A549 (cell line): ENCODE measurements around the gene HCST. TPM values are rescaled to one million over a fixed set of nuclear protein-coding genes. Genes with fewer than 3 reads are reported as not detected.

Experiments
- ATAC-seq, 2 experiments: fragments of 200-7000 bp in 1 of 2; fragments of >200 bp in 1 of 2; cut with Nextera tagmentation in 1 of 2; cut with Tn5 transposase in 1 of 2; 3 replicates each; pipeline versions ENCODE4 v1.8.0 to v1.9.1; 2018 to 2020; ENCODE audit warnings: mild to moderate bottlenecking in 1 of 2, moderate library complexity in 1 of 2
- CTCF ChIA-PET: fragments of 300-600 bp; sonication (Branson Sonifier 250); formaldehyde crosslinking; extraction: SDS; loops from one replicate; lab custom pipeline; 2021; ENCODE audit warnings: antibody characterized with exemption, inconsistent platforms; lab: Yijun Ruan, JAX
- POLR2A ChIA-PET: fragments of 350-600 bp; formaldehyde crosslinking; extraction: SDS; loops from one replicate; lab custom pipeline; 2021; ENCODE audit warnings: antibody characterized with exemption, inconsistent platforms; lab: Yijun Ruan, JAX
- DNase-seq, 2 experiments: peaks; one replicate each; pipeline versions ENCODE4 v3.0.0 to v3.0.0-alpha.2; 2011 to 2016; ENCODE audit warnings: low read depth in 1 of 2, low spot score in 1 of 2
- FAIRE-seq: peaks from 2 replicates; lab custom pipeline; 2011; peaks lifted over from hg19 to GRCh38; lab: Jason Lieb, UNC
- H3K27ac ChIP-seq, 2 experiments: fragments of >200 bp; sonication (Bioruptor Twin); formaldehyde crosslinking; 3 replicates each; pipeline ENCODE4 v1.5.1; 2016 to 2017
- H3K4me1 ChIP-seq: fragments of >200 bp; sonication (Bioruptor Twin); formaldehyde crosslinking; 3 replicates; pipeline ENCODE4 v1.6.1; 2016
- H3K4me2 ChIP-seq: fragments of >200 bp; sonication (Bioruptor Twin); formaldehyde crosslinking; 3 replicates; pipeline ENCODE4 v1.6.1; 2016
- H3K4me3 ChIP-seq: fragments of >200 bp; sonication (Bioruptor Twin); formaldehyde crosslinking; 3 replicates; pipeline ENCODE4 v1.5.1; 2016
- H3K9me3 ChIP-seq: fragments of >200 bp; sonication (Bioruptor Twin); formaldehyde crosslinking; 3 replicates; pipeline ENCODE4 v1.6.1; 2016
- BCL3 ChIP-seq: fragments of >200 bp; sonication (Bioruptor Twin); formaldehyde crosslinking; IDR thresholded peaks from 3 replicates; pipeline ENCODE4 v1.6.1; 2016
- BHLHE40 ChIP-seq: IDR thresholded peaks from 2 replicates; pipeline ENCODE4 v1.6.1; 2012; ENCODE audit warnings: low read depth, low read length, inconsistent platforms
- CEBPB ChIP-seq, 2 experiments: fragments of >200 bp in 1 of 2; sonication (Bioruptor Twin) in 1 of 2; formaldehyde crosslinking in 1 of 2; IDR thresholded peaks; 2 replicates each; pipeline ENCODE4 v1.6.1; 2012 to 2016
- CHD2 ChIP-seq: fragments of 150-350 bp; IDR thresholded peaks from 2 replicates; pipeline ENCODE4 v1.6.1; 2014; ENCODE audit warnings: low read length; ENCODE audit not compliant: partially characterized antibody
- CHD4 ChIP-seq: fragments of 200-600 bp; sonication (generic); IDR thresholded peaks from 2 replicates; pipeline ENCODE4 v1.6.1; 2016; ENCODE audit warnings: antibody characterized with exemption, mild to moderate bottlenecking, borderline replicate concordance
- E2F6 ChIP-seq: IDR thresholded peaks from 2 replicates; pipeline ENCODE4 v1.6.1; 2012; ENCODE audit warnings: low read depth, borderline replicate concordance
- ELK1 ChIP-seq: fragments of 150-350 bp; IDR thresholded peaks from 2 replicates; pipeline ENCODE4 v1.6.1; 2014; ENCODE audit warnings: low read depth, mild to moderate bottlenecking, low read length
- HDAC2 ChIP-seq: fragments of 200-600 bp; sonication (generic); IDR thresholded peaks from 2 replicates; pipeline ENCODE4 v1.6.1; 2016
- HOXA7 ChIP-seq: fragments of 250-450 bp; sonication (Bioruptor Pico); IDR thresholded peaks from 2 replicates; pipeline ENCODE4 v1.5.0; 2020; ENCODE audit warnings: mild to moderate bottlenecking, moderate library complexity
- HOXB13 ChIP-seq: fragments of 250-450 bp; sonication (Bioruptor Pico); IDR thresholded peaks from 2 replicates; pipeline ENCODE4 v1.5.0; 2020; ENCODE audit warnings: low read depth, mild to moderate bottlenecking, moderate library complexity
- JUNB ChIP-seq: fragments of >200 bp; sonication (Bioruptor Twin); formaldehyde crosslinking; IDR thresholded peaks from 2 replicates; pipeline ENCODE4 v1.6.1; 2016
- NR3C1 ChIP-seq: fragments of >200 bp; sonication (Bioruptor Twin); formaldehyde crosslinking; IDR thresholded peaks from 3 replicates; pipeline ENCODE4 v1.6.1; 2017
- PHF8 ChIP-seq: fragments of 200-600 bp; sonication (generic); IDR thresholded peaks from 2 replicates; pipeline ENCODE4 v1.6.1; 2016; ENCODE audit warnings: low read depth, mild to moderate bottlenecking, antibody characterized with exemption, moderate library complexity, borderline replicate concordance
- SREBF2 ChIP-seq: fragments of 450-650 bp; IDR thresholded peaks from 2 replicates; pipeline ENCODE4 v1.6.1; 2014; ENCODE audit warnings: mild to moderate bottlenecking, moderate library complexity
- ZC3H11A ChIP-seq: fragments of 450-650 bp; IDR thresholded peaks from 2 replicates; pipeline ENCODE4 v1.6.1; 2014; ENCODE audit warnings: antibody characterized with exemption, mild to moderate bottlenecking
- WGBS: methylation state at CpG from one replicate; pipeline ENCODE4 v1.1.6; 2017; ENCODE audit errors: missing lambda C conversion rate; 5-methylcytosine and 5-hydroxymethylcytosine counted together
- polyA plus RNA-seq, 4 experiments: library from polyadenylated mRNA; depleted of rRNA in 3 of 4; stranded (reverse); fragments of >200 nt; fragmentation: RNase III in 1 of 4; extraction: RNeasy Plus Mini Kit Qiagen cat#74134 plus additional on column Dnase treatment in 1 of 4; gene quantifications; 2 replicates in 3 of 4; 3 replicates in 1 of 4; pipeline ENCODE4 v1.2.3, GENCODE V29; 2011 to 2017

Gene HCST
- polyA plus RNA-seq, 2 of the 4 experiments (the other 2 are of a cell fraction) = 0.49 TPM; not detected in 1

GRCh38 chr19:35936738-35937268, 34.5 kb downstream of the HCST start:
- WGBS = 27% methylated on average over 11 of the region's 11 CpGs
- Histone ChIP-seq H3K27ac (peak overlapping the region; percentile 84 to 93), H3K4me3 (peak overlapping the region; percentile 66), H3K4me2 (peak overlapping the region; percentile 89), H3K4me1 (peaks cover 26% of the 10 kb centered on the region), H3K9me3 (no peaks in the 10 kb centered on the region)
- DNase-seq = no peak
- TF ChIP-seq CHD2 = no peak
- TF ChIP-seq ZC3H11A = no peak
- TF ChIP-seq CHD4 = peak; percentile 64; the same call in 1 of the 2 replicates
- ChIA-PET CTCF (interaction anchor here (0.8 to 2.2 kb wide), 3 partner anchors 46 to 130 kb away, joined by 3 to 22 read pairs (median 3); no protein-coding TSS in a partner anchor), POLR2A (no interaction called here)
- no peak for ATAC-seq
- no peak for FAIRE-seq

GRCh38 chr19:35937345-35938281, 35.3 kb downstream of the HCST start:
- Histone ChIP-seq H3K9me3 (no peaks in the 10 kb centered on the region), H3K4me2 (peak overlapping the region; percentile 89), H3K4me1 (peaks cover 23% of the 10 kb centered on the region), H3K27ac (peak overlapping the region in 1 of 2 experiments; percentile 93; a peak in 2 of 6 replicates), H3K4me3 (peak overlapping the region; percentile 66)
- DNase-seq = no peak
- POLR2A ChIA-PET = no interaction called here
- peak; percentile 7 to 23; a peak in 5 of 6 replicates for ATAC-seq
- no peak for TF ChIP-seq CHD2
- no peak for TF ChIP-seq JUNB
- TF ChIP-seq BCL3 = no peak
- no peak for TF ChIP-seq ELK1
- TF ChIP-seq HDAC2 = no peak
- no peak for TF ChIP-seq PHF8
- TF ChIP-seq ZC3H11A = no peak
- no peak for TF ChIP-seq HOXA7 (CRISPR knock-in tag)
- no peak for TF ChIP-seq E2F6
- TF ChIP-seq BHLHE40 = no peak
- no peak for TF ChIP-seq SREBF2
- no peak for TF ChIP-seq HOXB13 (CRISPR knock-in tag)
- no peak for FAIRE-seq
- 81% methylated on average over 14 of the region's 14 CpGs for WGBS
- CTCF ChIA-PET = interaction anchor here (0.8 to 2.2 kb wide), 4 partner anchors 33 to 129 kb away, joined by 3 to 22 read pairs (median 3); no protein-coding TSS in a partner anchor

- peaks cover 23% of the 10 kb centered on the region for H3K4me1 ChIP-seq
- peak; percentile 28 for FAIRE-seq
- CTCF ChIA-PET = interaction anchor here (0.6 to 2.2 kb wide), 6 partner anchors 11 to 122 kb away, joined by 3 to 22 read pairs (median 3); no protein-coding TSS in a partner anchor
- DNase-seq = no peak
- no peaks in the 10 kb centered on the region for H3K9me3 ChIP-seq
- H3K4me2 ChIP-seq = peak overlapping the region; percentile 89
- POLR2A ChIA-PET = no interaction called here
- no peak for TF ChIP-seq NR3C1
- TF ChIP-seq CEBPB (IDR thresholded peaks at IDR 0.05) = peak in 1 of 2 experiments; percentile 64; a peak in 2 of 4 replicates
- TF ChIP-seq, all 56 proteins: peak for 1
- Histone ChIP-seq H3K4me3 (no peak overlapping the region), H3K27ac (no peak overlapping the region)
- 84% methylated on average over 13 of the region's 13 CpGs for WGBS
- no peak for ATAC-seq
Observed at GRCh38 chr19:35938282-35939224, 36.2 kb downstream of the HCST start.
